ENCODE results near the gene NUP93.

DNA sequence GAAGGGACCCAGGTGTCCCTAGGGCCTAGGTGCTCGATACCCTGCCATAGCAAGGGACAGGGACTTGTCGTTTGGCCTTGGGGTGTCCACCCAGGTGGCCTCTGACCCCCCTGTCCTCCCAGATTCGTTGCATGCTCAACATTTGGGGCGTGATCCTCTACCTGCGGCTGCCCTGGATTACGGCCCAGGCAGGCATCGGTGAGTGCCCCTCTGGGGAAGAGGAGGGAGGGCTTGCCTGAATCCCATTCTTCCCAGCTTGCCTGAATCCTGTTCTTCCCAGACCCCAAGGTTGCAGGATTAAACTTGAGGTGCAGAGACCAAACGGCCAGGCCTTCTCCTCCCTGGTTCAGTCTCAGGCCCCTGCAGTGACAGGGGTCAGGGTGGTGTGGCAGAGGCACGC lies 138.2 kb downstream of the NUP93 start:
- TF ChIP-seq, protein P1, sequence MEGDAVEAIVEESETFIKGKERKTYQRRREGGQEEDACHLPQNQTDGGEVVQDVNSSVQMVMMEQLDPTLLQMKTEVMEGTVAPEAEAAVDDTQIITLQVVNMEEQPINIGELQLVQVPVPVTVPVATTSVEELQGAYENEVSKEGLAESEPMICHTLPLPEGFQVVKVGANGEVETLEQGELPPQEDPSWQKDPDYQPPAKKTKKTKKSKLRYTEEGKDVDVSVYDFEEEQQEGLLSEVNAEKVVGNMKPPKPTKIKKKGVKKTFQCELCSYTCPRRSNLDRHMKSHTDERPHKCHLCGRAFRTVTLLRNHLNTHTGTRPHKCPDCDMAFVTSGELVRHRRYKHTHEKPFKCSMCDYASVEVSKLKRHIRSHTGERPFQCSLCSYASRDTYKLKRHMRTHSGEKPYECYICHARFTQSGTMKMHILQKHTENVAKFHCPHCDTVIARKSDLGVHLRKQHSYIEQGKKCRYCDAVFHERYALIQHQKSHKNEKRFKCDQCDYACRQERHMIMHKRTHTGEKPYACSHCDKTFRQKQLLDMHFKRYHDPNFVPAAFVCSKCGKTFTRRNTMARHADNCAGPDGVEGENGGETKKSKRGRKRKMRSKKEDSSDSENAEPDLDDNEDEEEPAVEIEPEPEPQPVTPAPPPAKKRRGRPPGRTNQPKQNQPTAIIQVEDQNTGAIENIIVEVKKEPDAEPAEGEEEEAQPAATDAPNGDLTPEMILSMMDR (IDR thresholded peaks at IDR 0.05; ENCODE audit: poor library complexity, severe bottlenecking): no peak
- TF ChIP-seq MXI1 (conservative IDR thresholded peaks at IDR 0.05; ENCODE audit: poor library complexity, severe bottlenecking) (no peak), EP300 (conservative IDR thresholded peaks at IDR 0.05; ENCODE audit: poor library complexity, severe bottlenecking) (no peak), EZH2 (IDR thresholded peaks at IDR 0.05; ENCODE audit: borderline replicate concordance, insufficient read depth, low read length, poor library complexity, severe bottlenecking) (no peak), POLR2AphosphoS5 (IDR thresholded peaks at IDR 0.05) (no peak)
- TF ChIP-seq, protein P2, sequence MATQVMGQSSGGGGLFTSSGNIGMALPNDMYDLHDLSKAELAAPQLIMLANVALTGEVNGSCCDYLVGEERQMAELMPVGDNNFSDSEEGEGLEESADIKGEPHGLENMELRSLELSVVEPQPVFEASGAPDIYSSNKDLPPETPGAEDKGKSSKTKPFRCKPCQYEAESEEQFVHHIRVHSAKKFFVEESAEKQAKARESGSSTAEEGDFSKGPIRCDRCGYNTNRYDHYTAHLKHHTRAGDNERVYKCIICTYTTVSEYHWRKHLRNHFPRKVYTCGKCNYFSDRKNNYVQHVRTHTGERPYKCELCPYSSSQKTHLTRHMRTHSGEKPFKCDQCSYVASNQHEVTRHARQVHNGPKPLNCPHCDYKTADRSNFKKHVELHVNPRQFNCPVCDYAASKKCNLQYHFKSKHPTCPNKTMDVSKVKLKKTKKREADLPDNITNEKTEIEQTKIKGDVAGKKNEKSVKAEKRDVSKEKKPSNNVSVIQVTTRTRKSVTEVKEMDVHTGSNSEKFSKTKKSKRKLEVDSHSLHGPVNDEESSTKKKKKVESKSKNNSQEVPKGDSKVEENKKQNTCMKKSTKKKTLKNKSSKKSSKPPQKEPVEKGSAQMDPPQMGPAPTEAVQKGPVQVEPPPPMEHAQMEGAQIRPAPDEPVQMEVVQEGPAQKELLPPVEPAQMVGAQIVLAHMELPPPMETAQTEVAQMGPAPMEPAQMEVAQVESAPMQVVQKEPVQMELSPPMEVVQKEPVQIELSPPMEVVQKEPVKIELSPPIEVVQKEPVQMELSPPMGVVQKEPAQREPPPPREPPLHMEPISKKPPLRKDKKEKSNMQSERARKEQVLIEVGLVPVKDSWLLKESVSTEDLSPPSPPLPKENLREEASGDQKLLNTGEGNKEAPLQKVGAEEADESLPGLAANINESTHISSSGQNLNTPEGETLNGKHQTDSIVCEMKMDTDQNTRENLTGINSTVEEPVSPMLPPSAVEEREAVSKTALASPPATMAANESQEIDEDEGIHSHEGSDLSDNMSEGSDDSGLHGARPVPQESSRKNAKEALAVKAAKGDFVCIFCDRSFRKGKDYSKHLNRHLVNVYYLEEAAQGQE (IDR thresholded peaks at IDR 0.05; ENCODE audit: borderline replicate concordance): no peak
